EH (cell line): ENCODE measurements around the gene TAX1BP3.

ENCODE experiments used
- DNase-seq: peaks from one replicate; pipeline ENCODE4 v3.0.0-alpha.2; 2015; ENCODE audit warnings: low read depth

TAX1BP3 gene

GRCh38 chr17:3657874-3658783, 10.2 kb downstream of the TAX1BP3 start:
- DNase-seq = no peak

- no peak for DNase-seq
These were observed 10.8 kb downstream of the TAX1BP3 start for GRCh38 chr17:3657588-3657869.

GRCh38 chr17:3656755-3657587, 11.4 kb downstream of the TAX1BP3 start:
- DNase-seq = no peak

- no peak for DNase-seq
These were observed 12.0 kb downstream of the TAX1BP3 start for GRCh38 chr17:3656353-3656752.

- DNase-seq = no peak
These were observed 12.6 kb downstream of the TAX1BP3 start for GRCh38 chr17:3655766-3656165.

- peak; percentile 70 for DNase-seq
These were observed 20.4 kb downstream of the TAX1BP3 start for GRCh38 chr17:3647769-3648555.

- no peak for DNase-seq
These were observed 21.1 kb downstream of the TAX1BP3 start for GRCh38 chr17:3647251-3647650.

GRCh38 chr17:3645310-3645709, 23.1 kb downstream of the TAX1BP3 start:
- no peak for DNase-seq

- no peak for DNase-seq
These were observed 24.5 kb downstream of the TAX1BP3 start for GRCh38 chr17:3643889-3644349.

- DNase-seq = no peak
These were observed 26.5 kb downstream of the TAX1BP3 start for GRCh38 chr17:3641717-3642486.

GRCh38 chr17:3641014-3641413, 27.4 kb downstream of the TAX1BP3 start:
- no peak for DNase-seq

GRCh38 chr17:3639981-3640596, 28.3 kb downstream of the TAX1BP3 start:
- peak; percentile 80 for DNase-seq

GRCh38 chr17:3636908-3637373, 31.4 kb downstream of the TAX1BP3 start:
- no peak for DNase-seq

GRCh38 chr17:3636154-3636907, 32.0 kb downstream of the TAX1BP3 start, which contains the start of the genes CTNS and SHPK:
Gene CTNS (plus strand): TSS chr17:3636760. CDS start chr17:3640207, 3,447 bp downstream.
Gene SHPK (minus strand): TSS chr17:3636250. CDS start chr17:3636219, 31 bp downstream.
- DNase-seq = peak; percentile 98

GRCh38 chr17:3635474-3636153, 32.8 kb downstream of the TAX1BP3 start:
- no peak for DNase-seq

GRCh38 chr17:3632287-3632686, 36.1 kb downstream of the TAX1BP3 start:
- no peak for DNase-seq

- no peak for DNase-seq
These were observed 37.6 kb downstream of the TAX1BP3 start for GRCh38 chr17:3630781-3631180.

- DNase-seq = peak; percentile 42
These were observed 40.6 kb downstream of the TAX1BP3 start for GRCh38 chr17:3627769-3628167.
